ENCODE results near the gene TMEM143.
A peak's percentile ranks its signal among the peaks of the same experiment; 100 is the strongest.

The TMEM143 gene

DNA sequence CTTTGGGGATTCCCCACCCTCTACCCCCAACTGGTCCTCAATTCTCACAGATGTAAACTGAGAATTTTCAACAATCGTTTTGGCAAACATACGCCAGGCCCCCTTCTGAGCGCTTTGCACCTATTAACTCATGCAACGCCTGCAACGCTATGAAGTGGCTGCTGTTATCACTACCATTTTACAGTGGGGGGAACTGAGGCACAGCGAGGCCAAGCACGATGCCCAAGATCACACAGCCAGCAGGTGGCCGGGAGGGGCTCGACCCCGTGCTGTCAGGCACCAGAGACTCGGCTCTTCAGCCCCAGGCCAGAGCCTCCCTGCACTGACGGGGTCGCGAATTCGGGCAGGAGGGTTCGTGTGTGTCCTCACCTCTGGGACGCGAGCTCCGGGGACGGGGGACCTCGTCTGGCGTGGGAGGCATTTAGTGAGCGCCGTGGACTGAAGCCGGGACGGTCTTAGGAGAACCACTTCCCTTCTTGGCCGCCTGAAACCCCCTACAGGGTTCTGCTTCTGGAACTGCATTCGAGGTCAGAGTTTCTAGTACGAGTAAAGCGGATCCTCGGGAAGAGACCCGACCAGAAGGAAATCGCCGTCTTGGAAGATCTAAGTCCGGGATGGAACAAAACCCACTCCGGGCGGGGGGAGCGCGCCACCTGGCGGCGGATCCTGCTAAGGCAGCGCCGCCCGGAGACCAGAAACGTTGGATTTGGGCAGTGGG, 72.8 kb downstream of the TMEM143 start:
- DNase-seq = peak; percentile 50

DNA sequence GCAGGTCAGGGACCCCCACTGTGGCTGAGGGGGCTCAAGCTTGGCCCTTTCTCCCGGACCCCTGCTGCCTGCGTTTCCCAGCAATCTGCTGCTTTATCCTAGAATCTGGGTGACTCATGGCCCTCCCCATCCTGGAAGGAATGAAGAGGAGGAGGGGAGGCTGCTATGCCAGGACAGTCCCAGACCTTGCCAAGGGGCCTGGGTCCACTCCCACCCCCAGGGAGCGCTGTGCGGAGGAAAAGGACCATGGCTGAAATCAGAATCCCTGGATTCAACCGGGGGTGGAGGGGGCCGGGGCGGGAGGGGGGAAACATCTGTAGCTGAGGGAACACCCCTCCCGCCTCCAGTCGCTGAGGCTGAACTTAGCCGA, 73.4 kb downstream of the TMEM143 start:
- DNase-seq = no peak

DNA sequence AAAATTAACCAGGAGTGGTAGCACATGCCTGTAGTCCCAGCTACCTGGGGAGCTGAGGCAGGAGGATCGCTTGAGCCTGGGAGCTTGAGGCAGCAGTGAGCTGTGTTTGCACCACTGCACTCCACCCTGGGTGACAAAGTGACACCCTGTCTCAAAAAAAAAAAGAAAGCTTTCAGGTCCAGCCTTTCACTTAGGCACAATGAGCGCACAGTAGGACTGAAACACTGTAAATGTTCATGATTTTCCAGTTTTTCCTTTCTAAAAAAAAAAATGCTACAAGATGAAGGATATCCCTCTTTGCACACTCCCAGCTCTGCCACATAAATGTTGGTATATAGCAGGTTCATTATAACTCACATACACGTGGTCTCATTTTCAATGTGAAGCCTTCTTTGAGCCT, 76.0 kb downstream of the TMEM143 start:
- no peak for DNase-seq

DNA sequence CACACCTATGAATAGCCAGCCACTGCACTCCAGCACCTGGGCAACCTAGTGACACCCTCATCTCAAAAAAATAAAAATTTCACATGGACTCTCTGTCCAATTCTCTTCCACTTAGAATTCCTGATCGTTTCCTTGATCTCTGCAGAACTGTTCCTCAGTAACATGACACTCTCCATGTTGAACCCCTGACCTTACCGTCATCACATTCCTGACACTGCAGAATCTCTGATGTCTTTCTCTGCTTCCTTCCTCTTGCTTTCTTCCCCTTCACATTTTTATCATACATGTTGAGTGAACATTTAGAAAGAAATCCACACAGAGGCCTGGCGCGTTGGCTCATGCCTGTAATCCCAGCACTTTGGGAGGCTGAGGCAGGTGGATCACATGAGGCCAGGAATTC, 78.8 kb downstream of the TMEM143 start:
- no peak for DNase-seq

DNA sequence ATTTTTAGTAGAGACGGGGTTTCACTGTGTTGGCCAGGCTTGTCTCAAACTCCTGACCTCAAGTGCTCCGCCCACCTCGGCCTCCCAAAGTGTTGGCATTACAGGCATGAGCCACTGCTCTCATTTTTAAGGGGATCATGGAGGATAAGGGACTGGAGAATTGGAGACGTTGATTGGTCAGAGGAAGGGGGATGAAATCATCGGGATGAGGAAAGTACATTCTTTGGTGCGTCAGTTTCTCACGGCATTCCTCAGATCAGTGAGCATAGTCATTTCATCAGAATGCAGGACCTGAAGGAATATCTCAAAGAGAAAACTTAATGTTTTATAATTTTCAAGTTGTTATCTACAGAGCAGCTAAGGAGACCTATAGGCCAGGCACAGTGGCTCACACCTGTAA, 79.8 kb downstream of the TMEM143 start:
- no peak for DNase-seq
